ENCODE results near the gene PRICKLE2.

Gene PRICKLE2

DNA sequence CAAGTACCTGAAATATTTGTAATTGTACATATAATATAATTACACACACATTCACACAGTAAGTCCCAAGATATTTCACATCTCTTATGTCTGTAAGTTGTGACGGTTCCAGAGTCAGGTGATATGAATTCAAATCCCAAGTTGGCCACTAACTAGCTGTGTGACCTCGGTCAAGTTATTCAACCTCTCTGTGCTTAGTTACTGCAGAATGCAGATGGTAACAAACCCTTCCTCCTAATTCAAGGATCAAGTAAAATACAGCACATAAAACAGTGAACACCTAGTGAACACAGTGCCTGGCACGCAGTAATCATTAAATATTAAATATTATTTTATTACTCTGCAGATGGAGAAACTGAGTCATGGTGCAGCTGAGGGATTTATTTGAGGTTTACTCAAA is 6.9 kb downstream of the PRICKLE2 start:
- DNase-seq = no peak

DNA sequence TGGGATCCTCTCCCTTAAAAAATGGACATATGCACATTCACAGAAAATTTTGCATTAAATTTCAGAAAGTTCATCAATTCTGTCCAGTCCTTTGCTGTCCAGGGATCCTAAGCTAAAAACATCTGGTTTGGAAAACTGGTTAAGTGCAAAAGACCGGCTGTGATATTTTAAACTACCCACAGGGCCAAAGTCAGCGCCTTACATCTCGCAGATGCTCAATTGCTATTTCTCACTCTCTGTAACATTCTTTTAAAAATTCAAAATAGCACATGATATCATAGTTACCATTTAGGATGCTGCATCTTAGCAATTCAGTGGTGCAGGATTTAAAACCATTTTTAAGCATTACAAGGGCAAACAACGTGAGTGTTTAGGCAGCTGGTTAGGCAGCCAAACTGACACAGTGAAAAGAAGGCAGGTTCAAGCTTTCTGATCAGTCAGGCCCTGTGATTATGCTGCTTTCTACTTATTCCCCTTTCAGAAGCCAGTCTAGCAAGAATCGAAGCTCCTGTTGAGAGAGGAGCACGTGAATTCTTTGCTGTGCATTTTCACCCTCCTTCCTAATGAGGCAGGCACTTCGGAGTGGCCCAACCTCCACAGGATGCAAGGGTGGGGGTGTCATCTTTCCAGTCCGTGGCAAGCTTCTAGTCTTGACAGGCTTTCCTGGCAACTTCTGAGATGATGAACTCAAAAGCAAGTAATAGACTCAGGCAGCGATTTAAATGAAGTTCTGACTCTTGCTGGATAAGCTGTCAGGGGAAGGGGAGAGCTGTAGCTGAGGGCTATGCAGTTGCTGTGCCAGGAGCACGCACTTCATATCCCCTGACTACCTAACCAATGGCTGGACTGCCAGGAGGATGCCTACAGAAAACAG is 8.8 kb downstream of the PRICKLE2 start:
- no peak for DNase-seq

DNA sequence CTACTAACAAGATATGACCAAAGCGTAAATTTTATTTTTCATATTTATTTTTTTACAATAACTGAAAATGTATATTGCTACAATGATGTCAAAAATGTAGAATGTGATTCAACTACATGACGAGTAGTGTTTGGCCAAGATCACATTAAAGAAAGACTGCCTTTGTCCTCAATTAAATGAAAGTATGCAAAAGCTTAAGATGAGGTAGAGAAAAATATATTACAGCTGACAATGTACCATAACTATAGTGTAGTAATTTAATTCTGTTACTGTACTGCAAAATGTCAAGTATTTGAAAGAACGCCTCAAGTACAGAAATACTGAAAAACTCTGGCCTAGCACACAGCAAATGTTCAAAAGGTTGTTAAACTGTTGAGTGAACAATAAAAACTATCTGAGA is 9.7 kb downstream of the PRICKLE2 start:
- no peak for DNase-seq

DNA sequence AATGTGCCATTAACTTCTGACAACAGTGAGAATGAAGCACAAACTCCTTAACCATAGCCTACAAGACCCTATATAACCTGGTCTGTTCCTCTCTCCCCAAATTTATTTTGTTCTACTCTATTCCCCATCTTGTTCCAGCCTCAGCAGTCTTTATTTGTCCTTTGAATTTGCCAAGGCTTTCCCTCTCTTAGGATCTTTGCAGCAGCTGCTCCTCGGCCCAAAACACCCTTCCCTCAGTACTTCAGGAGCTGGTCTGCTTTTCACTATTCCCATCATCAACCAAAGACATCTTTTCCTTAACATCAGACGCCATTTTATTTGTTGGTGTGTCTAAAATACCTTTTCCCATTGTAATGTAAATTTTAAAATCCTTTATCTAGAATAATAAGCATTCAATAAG is 10.2 kb downstream of the PRICKLE2 start:
- no peak for DNase-seq

DNA sequence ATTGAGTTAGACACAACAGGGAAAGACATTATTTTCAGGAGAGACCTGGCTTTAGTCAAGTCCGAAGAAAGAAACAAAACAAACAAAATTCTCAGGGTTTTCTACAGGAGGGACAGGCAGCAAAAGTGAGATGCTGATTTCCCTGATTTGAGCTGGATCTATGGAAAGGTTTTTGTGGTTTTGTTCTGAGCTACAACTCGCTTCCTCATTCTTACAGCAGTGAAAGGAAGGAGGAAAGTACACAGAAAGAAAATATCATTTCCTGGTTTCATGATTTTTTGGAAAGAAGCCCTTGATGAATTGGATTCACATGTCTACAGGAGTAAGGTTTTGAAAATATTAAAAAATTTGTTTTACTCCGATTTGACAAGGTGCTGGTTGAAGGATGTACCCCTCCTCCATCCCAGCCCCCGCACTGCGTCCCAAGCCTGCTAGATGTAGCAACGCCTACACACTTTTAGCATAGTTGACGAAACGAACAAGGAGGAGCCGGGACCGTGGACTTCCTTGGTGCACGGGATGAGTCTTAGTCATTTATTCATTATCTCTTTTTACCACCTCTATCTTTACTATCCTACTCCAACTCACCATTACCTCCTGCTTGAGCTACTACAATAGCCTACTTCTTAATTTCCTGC is 10.8 kb downstream of the PRICKLE2 start:
- DNase-seq = no peak

DNA sequence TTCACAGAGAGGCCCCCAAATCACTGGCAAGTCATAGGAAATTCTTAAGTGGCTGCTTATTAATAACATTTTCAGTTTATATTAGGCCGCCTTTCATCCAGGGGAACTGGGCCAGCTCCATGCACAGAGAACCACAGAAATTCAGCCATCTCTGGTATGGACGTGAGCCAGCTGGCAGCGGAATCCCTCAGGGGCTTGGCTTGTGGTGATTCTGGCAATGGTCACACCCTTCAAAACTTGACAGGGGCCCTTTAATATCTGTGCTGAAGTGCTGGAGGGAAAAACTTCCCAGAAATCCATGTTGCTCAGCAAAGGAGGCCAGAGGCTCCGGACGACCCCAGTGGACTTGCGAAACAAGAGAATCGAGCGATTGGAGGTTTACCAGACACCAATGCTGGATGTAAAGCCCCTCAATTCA is 11.3 kb downstream of the PRICKLE2 start:
- DNase-seq = no peak

DNA sequence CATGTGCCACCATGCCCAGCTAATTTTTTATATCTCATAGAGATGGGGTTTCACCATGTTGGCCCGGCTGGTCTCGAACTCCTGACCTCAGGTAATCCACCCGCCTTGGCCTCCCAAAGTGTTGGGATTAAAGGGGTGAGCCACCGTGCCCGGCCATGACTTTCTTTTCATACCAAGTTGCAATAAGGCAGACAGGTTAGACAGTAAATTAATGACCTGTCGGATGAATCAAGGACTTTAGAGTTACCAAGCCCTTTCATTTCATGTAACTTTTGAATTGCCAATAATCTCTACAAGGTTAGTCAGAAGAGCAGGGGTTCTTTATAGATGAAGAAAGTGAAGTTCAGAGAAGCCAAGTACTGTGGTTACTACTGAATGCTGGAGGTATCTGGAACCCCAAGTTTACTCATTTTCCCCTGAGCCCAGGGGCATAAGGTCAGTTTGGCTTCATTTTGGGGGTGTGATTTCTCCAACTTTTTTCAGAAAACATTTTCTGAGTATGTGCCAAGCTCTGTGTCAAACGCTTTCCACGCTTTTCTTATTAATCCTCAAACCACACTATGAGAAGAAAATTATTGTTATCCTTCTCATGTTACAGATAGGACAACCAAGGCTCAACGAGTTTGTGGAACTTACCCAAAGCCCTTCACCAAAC is 11.9 kb downstream of the PRICKLE2 start:
- DNase-seq = no peak

DNA sequence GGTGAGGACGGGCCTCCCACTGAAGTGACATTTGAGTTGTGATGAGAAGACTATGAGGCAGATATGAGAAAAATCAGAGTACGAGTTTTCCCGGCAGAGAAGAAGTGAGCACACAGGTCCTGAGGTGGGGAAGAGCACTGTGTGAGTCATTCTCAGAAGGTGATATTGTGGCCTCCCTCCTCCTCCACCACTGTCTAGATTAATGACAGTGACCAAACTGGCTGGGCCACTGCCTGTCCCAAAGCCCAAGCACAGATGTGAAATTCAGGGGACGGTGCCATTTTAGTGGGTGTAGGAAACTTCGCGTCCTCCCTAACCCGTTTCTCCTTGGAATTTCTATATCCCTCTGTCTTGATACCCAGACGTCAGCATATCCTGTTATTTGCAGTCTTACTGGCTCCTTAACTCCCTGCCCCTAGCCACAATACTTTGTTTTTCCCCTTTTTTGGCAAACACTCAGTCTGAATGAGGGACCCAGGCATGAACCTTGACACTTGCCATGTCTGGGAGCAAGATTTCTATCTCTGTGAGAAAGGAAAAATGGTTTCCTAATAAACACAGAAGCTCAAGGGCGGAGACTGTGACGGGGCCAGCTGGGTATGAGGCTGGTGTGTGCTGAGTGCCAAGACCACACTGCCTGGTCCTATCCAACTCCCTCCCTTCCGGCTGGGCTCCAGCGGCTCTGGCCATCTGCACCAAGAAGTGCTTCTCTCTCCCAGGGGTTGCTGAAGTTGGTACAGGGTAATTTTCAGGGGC is 15.2 kb downstream of the PRICKLE2 start:
- DNase-seq = no peak

DNA sequence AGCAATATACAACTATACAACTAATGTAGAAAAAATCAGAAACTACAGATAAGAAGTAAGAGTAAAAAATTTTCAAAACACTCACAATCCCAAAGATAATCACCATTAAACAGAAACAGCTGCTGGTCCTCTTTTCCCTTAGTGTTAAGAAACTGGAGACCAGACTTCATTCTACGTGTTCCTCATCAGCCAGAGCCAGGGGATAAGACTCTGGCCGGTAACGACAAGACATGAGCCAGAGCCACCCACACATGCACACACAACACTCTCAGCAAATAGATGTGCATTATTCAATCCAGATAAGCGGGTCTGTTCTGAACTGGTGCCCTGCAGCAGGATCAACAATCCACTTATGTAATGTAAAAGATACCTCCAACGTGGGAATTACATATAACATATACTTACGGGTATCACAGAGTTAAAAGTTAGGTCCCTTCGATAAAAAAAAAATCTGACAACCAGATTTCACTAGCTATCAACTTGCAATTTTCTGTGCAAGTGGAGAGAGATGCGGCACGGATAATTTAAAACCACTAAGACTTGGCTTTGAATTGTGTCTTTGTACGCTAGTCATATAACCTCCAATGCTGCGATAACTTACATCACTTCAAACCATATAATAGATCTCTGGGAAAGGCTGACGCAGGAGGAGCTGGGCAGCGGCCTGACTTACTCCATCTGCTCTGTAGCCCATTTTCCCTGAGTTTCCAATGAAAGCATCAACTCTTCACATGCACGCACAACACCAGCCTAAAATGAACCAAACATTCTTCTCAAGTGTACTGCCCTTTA is 17.8 kb downstream of the PRICKLE2 start:
- no peak for DNase-seq

DNA sequence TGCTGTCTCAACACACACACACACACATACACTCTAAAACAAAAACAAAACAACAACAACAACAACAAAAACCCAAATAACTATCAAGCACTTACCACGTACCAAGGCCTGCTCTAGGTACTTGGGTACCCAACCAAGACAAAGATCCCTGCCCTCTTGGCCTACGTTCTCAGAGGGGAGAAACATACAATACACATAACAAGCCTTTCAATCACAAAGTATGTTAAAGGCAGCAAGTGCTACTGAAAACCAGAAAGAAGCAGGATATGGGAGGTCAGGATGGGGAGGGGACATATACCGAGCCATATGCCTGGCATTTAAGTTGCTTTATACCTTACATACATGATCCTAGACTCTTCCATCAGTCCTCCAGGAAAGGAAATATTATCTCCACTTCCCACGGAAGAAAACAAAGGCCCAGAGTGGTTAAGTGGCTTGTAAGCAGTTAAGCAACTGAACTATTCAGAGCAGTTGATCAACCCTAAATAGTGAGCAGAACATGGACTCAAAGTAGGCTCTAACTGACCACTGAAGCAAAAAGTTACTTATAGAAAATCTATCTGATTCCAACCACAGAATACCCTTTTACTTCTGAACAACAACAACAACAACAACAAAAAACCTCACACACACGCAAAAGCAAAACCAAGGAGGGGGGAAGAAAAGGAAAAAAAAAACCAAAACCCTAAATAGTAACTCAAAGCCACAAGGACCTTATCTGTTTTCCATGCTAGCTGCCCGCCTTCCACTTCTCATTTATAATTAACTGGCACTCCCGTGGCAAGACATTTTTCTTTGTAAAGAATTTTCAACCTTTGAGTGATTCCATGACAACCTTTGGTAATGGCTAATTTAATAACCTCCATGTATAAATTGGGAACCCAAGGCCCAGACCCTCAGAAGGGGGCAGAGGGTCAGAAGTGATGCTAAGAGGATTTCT is 21.0 kb downstream of the PRICKLE2 start:
- no peak for DNase-seq

DNA sequence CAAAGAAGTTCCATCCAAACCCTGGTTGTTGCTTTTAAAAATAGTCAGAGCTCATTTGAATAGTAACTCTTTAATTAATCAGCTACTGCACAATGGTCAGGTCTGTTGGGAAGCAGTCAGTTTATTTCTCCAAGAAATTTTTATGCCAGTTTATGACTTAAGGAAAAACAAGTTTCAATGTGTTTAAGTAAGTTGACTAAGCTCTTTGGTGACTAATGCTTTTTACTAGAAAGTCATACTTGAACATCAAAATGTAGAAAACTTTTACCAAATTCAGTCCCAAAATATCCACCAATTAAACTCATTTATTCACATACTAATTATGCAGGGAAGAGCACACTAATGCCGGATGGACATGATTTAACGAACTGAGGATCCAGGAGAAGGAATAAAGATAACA is 22.1 kb downstream of the PRICKLE2 start:
- no peak for DNase-seq

DNA sequence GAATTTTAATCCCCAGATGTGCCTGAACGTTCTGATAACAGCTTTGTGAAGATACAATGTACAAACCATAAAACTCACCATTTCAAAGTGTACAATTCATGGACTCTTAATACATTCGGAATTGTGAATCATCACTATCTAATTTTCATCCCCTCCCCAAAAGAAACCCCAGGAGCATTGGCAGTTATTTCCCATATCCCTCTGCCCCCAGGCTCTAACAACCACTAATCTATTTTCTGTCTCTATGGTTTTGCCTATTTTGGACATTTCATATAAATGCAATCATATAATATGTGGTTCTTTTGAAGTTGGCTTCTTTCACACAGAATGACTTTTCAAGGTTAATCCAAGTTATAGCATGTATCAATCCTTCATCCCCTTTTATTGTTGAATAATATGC is 25.3 kb downstream of the PRICKLE2 start:
- DNase-seq = no peak

DNA sequence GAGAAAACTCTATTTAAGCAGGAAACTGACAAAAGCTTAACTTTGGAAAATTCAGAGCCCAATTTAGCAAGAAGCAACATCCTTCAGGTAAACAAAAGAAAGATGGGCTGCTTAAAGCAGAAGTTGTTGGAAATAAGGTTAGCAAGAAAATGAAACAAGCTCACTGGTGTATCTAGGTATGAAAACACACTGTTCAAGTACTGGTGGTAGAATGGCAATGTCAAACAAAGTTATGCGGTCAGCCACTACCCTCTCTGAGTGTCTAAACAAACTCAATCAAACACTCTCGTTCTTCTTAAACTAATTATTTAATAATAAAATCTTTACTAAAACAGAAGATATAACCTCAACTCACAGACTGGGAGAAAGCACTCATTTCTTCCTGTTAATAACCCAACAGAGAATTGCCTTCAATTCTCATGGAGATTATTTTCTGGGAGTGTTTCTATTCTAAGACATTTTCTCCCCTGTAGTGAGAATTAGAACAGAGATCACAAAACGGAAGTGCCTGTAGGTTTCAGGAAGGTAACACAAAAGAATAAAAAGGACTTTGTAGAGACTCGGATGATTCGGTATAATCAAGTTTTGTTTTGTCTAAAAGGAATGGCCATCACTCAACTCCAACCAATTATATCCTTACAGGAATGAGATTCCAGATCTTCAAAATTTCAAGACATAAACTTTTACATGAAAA is 28.9 kb downstream of the PRICKLE2 start:
- DNase-seq = no peak

DNA sequence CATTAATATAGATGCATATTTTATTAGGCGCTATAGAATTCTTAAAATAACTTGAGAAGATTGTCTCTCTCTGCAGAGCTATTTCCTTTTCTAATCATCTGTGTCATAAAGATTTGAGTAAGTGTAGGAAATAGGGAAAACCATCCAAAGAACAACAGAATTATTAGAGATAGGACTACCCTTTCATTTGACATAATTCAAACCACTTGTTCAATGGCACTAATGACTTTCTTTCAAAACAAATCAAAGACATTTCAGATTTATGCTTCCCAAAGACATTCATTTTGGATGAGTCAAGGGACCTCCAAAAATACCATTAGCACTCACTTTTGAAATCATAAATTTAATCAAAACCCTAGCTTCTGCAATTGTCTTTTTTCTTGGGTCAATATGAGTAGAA is 29.5 kb downstream of the PRICKLE2 start:
- DNase-seq = no peak

DNA sequence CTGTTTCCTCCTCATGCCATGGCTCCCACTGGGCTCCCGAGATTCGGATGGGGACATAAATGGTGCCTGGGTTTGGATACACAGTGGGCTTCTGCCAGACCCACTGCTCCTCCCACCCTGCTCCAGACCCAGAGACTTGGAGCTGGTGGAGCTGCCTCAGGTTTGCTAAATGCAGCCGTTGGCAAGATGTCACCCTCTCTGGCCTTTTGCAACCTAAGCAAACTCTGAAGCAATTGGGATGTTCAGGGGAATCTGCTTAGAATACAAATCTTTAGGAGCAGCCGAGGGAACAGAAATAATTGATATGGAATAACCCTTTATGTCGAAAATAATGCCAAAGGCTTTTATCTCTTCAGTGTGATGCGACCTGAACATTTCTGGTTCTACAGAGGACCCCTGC is 33.4 kb downstream of the PRICKLE2 start:
- DNase-seq = no peak

DNA sequence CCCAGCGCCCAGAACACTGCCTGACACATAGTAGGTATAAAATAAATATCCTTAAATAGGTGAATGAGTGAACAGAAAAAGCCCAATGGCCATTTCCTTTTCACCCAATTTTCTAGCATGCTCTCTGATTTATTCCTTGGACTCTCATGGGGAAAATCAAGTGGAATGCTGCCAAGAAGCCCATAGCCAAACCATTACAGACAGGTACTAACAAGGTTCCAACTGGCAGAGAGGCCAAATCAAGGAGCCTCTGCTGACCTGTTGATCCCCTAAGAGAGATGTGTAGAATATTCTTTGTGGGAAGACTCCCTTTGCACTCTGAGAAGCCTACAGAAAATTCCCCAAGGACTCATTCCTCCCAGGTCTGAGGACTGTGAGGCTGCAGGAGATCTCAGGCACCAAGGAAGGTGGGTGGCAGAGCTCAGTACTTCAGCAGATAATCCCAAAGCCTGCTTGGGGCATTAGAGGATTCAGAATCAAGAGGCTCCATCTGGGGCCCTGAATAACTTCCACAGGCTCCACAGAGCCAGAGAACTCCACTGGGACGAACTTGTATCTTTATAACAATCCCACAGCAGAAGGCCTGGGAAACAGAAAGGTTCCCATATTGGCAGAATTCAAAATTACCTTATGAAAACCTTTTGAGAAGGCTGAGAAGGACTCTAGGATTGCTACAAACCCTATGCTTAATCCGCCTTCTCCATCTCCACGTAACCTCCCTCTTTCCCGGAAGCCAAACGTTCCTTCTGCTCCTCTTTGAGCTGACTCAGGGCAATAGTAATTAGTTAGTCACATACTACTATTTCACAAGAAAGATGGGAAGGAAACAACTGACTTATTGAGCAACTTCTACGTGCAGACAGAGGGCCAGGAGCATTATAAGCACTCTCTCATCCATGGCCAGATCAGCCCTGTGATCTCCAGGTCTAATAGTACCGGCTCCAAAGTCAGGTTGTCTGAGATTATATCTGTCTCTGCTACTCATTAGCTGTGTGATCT is 34.5 kb downstream of the PRICKLE2 start:
- DNase-seq = no peak

DNA sequence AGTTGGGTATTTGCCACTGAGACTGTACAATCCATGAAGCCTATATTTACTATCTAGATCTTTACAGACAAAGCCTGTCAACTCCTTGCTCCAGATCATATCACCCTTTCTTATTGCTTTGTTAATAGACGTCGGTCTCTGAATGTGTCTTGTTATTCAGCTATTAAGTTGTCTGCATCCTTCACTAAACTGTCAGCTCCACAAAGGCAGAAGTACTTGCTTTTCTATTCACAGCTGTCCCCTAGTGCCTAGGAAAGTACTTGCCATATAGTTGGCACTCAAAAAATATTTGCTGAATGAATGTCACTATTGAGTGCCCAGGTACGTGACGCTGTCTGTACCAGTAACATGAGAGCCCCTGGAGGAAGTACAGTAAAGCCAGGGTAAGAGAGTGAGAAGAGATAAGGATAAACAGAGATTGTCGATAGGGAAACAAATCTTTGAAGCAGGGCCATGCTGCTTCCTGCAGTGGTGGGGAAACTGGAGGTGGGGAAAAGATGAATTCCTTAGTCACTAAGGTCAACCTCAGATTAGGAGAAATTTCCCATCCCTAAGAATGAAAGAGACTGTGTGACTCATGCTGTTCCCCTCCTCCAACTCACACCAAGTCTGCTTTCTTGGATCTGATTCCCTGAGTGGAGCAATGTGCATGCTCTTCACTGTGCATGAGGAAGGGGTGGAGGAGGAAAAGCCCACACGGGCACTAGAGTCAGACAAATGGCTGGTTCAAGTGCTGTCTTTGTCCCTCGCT is 36.3 kb downstream of the PRICKLE2 start:
- no peak for DNase-seq
